ENCODE measurements around the gene POLR3A. TPM values are rescaled to one million over a fixed set of nuclear protein-coding genes. Genes with fewer than 3 reads are reported as not detected.

Gene POLR3A
- total and polyA plus RNA-seq, 2 donors (not counting 1 experiment from before 2014, with no cell fraction given) = 5.4 to 18.4 TPM

- peak overlapping the region in 1 of 2 donors; percentile 35 for H3K27ac ChIP-seq (ENCODE audit: low read length in 2 of 2)
- DNase-seq (no peak), ATAC-seq (ENCODE audit: low read depth) (no peak)
- H3K9ac ChIP-seq (ENCODE audit: low read length) = no peak overlapping the region
- peaks cover 34% of the 10 kb centered on the region for H3K79me2 ChIP-seq (ENCODE audit: control insufficient read depth, insufficient read depth, low read length)
- peaks cover 21 to 31% of the 10 kb centered on the region in 2 donors for H3K4me1 ChIP-seq (ENCODE audit: control insufficient read depth in 2 of 2, insufficient read depth in 2 of 2, low read length in 2 of 2)
- H3K4me2 ChIP-seq (replicated peaks; ENCODE audit: low read depth, low read length, poor library complexity, severe bottlenecking) = peak overlapping the region; percentile 74
- H3K4me3 Mint-ChIP-seq = peak overlapping the region; percentile 93
- H3K4me3 ChIP-seq (ENCODE audit: control extremely low read depth in 1 of 5, extremely low read depth in 1 of 5, insufficient read depth in 1 of 5, low read depth in 2 of 5, low read length in 4 of 5) = no peak overlapping the region
- H3K9me3 ChIP-seq (ENCODE audit: control extremely low read depth in 1 of 3, control insufficient read depth in 2 of 3, insufficient read depth in 1 of 3, low read length in 2 of 3) = peaks cover 0 to 3% (median 0%) of the 10 kb centered on the region in 3 donors
- peaks cover 61% of the 10 kb centered on the region for H4K20me1 ChIP-seq (ENCODE audit: control insufficient read depth, insufficient read depth, low read length, poor library complexity, severe bottlenecking)
- H3K9me3 Mint-ChIP-seq (ENCODE audit: insufficient read depth) = no peaks in the 10 kb centered on the region
- peak overlapping the region; percentile 57 for H3K27ac Mint-ChIP-seq
- peaks cover 22 to 58% of the 10 kb centered on the region in 2 experiments for H3K36me3 ChIP-seq (replicated peaks in 1 of 2; ENCODE audit: control extremely low read depth in 1 of 2, control insufficient read depth in 1 of 2, extremely low read depth in 1 of 2, insufficient read depth in 2 of 2, low read length in 1 of 2)
- ChIA-PET POLR2A (no interaction called here), CTCF (interaction anchor here (0.9 to 3.0 kb wide), 3 partner anchors 11 to 1160 kb away, joined by 3 to 29 read pairs (median 3); no protein-coding TSS in a partner anchor)
- peaks cover 53% of the 10 kb centered on the region for H3K4me1 Mint-ChIP-seq
- H2AFZ ChIP-seq (ENCODE audit: insufficient read depth, low read depth, low read length, poor library complexity, severe bottlenecking) = no peak overlapping the region
- TF ChIP-seq EZH2 (IDR thresholded peaks at IDR 0.05; ENCODE audit: borderline replicate concordance, insufficient read depth, low read depth, low read length, poor library complexity, severe bottlenecking) (no peak), CTCF (IDR thresholded peaks at IDR 0.05) (no peak)
- 91% methylated on average over 7 of the region's 9 CpGs for WGBS (ENCODE audit: insufficient coverage)
- H3K27me3 Mint-ChIP-seq = no peaks in the 10 kb centered on the region
- H3K27me3 ChIP-seq (replicated peaks in 1 of 4; ENCODE audit: control extremely low read depth in 1 of 4, control insufficient read depth in 3 of 4, insufficient read depth in 4 of 4, low read length in 3 of 4) = no peaks in the 10 kb centered on the region
- intact Hi-C loops (cut with micrococcal nuclease) = no loop called here
These were observed 6.7 kb upstream of the POLR3A start for GRCh38 chr10:78035933-78036583.

GRCh38 chr10:78035437-78035836 lies 6.1 kb upstream of the POLR3A start:
- H3K4me1 ChIP-seq (ENCODE audit: control insufficient read depth in 2 of 2, insufficient read depth in 2 of 2, low read length in 2 of 2) = peaks cover 21 to 31% of the 10 kb centered on the region in 2 donors
- H3K36me3 ChIP-seq (replicated peaks in 1 of 2; ENCODE audit: control extremely low read depth in 1 of 2, control insufficient read depth in 1 of 2, extremely low read depth in 1 of 2, insufficient read depth in 2 of 2, low read length in 1 of 2) = peaks cover 22 to 52% of the 10 kb centered on the region in 2 experiments
- no peak for TF ChIP-seq CTCF (IDR thresholded peaks at IDR 0.05)
- TF ChIP-seq EZH2 (IDR thresholded peaks at IDR 0.05; ENCODE audit: borderline replicate concordance, insufficient read depth, low read depth, low read length, poor library complexity, severe bottlenecking) = no peak
- no peak overlapping the region for H2AFZ ChIP-seq (ENCODE audit: insufficient read depth, low read depth, low read length, poor library complexity, severe bottlenecking)
- no peaks in the 10 kb centered on the region for H3K27me3 ChIP-seq (replicated peaks in 1 of 4; ENCODE audit: control extremely low read depth in 1 of 4, control insufficient read depth in 3 of 4, insufficient read depth in 4 of 4, low read length in 3 of 4)
- H3K27me3 Mint-ChIP-seq = no peaks in the 10 kb centered on the region
- peaks cover 34% of the 10 kb centered on the region for H3K79me2 ChIP-seq (ENCODE audit: control insufficient read depth, insufficient read depth, low read length)
- H3K27ac ChIP-seq (ENCODE audit: low read length in 2 of 2) = peak overlapping the region in 1 of 2 donors; percentile 58
- POLR2A ChIA-PET = no interaction called here
- DNase-seq (no peak), ATAC-seq (ENCODE audit: low read depth) (no peak)
- H4K20me1 ChIP-seq (ENCODE audit: control insufficient read depth, insufficient read depth, low read length, poor library complexity, severe bottlenecking) = peaks cover 54% of the 10 kb centered on the region
- 83% methylated on average over 1 of the region's 5 CpGs for WGBS (ENCODE audit: insufficient coverage)
- H3K4me1 Mint-ChIP-seq = peaks cover 53% of the 10 kb centered on the region
- intact Hi-C loops (cut with micrococcal nuclease) = no loop called here
- H3K4me3 Mint-ChIP-seq = peak overlapping the region; percentile 93
- H3K9me3 ChIP-seq (ENCODE audit: control extremely low read depth in 1 of 3, control insufficient read depth in 2 of 3, insufficient read depth in 1 of 3, low read length in 2 of 3) = peaks cover 0 to 3% (median 0%) of the 10 kb centered on the region in 3 donors
- no peak overlapping the region for H3K9ac ChIP-seq (ENCODE audit: low read length)
- H3K4me2 ChIP-seq (replicated peaks; ENCODE audit: low read depth, low read length, poor library complexity, severe bottlenecking) = peak overlapping the region; percentile 74
- H3K27ac Mint-ChIP-seq = peak overlapping the region; percentile 50
- no peak overlapping the region for H3K4me3 ChIP-seq (ENCODE audit: control extremely low read depth in 1 of 5, extremely low read depth in 1 of 5, insufficient read depth in 1 of 5, low read depth in 2 of 5, low read length in 4 of 5)
- H3K9me3 Mint-ChIP-seq (ENCODE audit: insufficient read depth) = no peaks in the 10 kb centered on the region
- CTCF ChIA-PET = interaction anchor here (0.9 to 3.0 kb wide), 3 partner anchors 12 to 1161 kb away, joined by 3 to 29 read pairs (median 3); no protein-coding TSS in a partner anchor

Measured in B cell (primary cell).